HepG2 (cell line): ENCODE data around the gene WDR93. TPM values are rescaled to one million over a fixed set of nuclear protein-coding genes. Genes with fewer than 3 reads are reported as not detected.

Source experiments
- ATRX ChIP-seq: sonication (generic); formaldehyde crosslinking; IDR thresholded peaks from 2 replicates; pipeline ENCODE4 v1.4.0; 2020; ENCODE audit warnings: missing genetic modification reagents, borderline replicate concordance
- CC2D1A ChIP-seq: sonication (generic); formaldehyde crosslinking; IDR thresholded peaks from 2 replicates; pipeline ENCODE4 v1.8.1; 2023; ENCODE audit warnings: mild to moderate bottlenecking, missing genetic modification reagents
- CEBPB ChIP-seq: IDR thresholded peaks from 2 replicates; pipeline ENCODE4 v1.6.1; 2011; ENCODE audit warnings: low read depth, low read length, improper control_type of control experiment, borderline replicate concordance
- FOXA1 ChIP-seq, 2 experiments: fragments of 450-650 bp in 1 of 2; sonication (generic) in 1 of 2; formaldehyde crosslinking in 1 of 2; IDR thresholded peaks; 2 replicates each; pipeline versions ENCODE4 v1.4.0 to v1.6.1; 2016 to 2020; ENCODE audit warnings: missing genetic modification reagents in 1 of 2
- FOXJ3 ChIP-seq: sonication (generic); formaldehyde crosslinking; IDR thresholded peaks from 2 replicates; pipeline ENCODE4 v1.4.0; 2020; ENCODE audit warnings: missing genetic modification reagents, mild to moderate bottlenecking, borderline replicate concordance
- IKZF4 ChIP-seq: sonication (generic); formaldehyde crosslinking; IDR thresholded peaks from 2 replicates; pipeline ENCODE4 v1.5.1; 2020; ENCODE audit warnings: borderline replicate concordance, mild to moderate bottlenecking, low read depth, missing genetic modification reagents; ENCODE audit errors: not compliant biosample characterization
- REXO4 ChIP-seq: sonication (generic); formaldehyde crosslinking; IDR thresholded peaks from 2 replicates; pipeline ENCODE4 v1.8.0; 2022; ENCODE audit warnings: missing genetic modification reagents, mild to moderate bottlenecking, borderline replicate concordance
- SIN3A ChIP-seq: IDR thresholded peaks from 2 replicates; pipeline ENCODE4 v1.6.1; 2011; ENCODE audit warnings: low read depth, mild to moderate bottlenecking, control low read depth, low read length, borderline replicate concordance
- SP1 ChIP-seq, 2 experiments: fragments of 450-650 bp in 1 of 2; sonication (generic) in 1 of 2; formaldehyde crosslinking in 1 of 2; IDR thresholded peaks; 2 replicates each; pipeline versions ENCODE4 v1.4.0 to v1.6.1; 2016 to 2020; ENCODE audit warnings: missing genetic modification reagents in 1 of 2
- ZBTB20 ChIP-seq: sonication (generic); formaldehyde crosslinking; IDR thresholded peaks from 2 replicates; pipeline ENCODE4 v1.8.1; 2023; ENCODE audit warnings: missing genetic modification reagents, low read depth, mild to moderate bottlenecking, borderline replicate concordance
- ZNF367 ChIP-seq: sonication (generic); formaldehyde crosslinking; IDR thresholded peaks from 2 replicates; pipeline ENCODE4 v1.4.0; 2020; ENCODE audit warnings: missing genetic modification reagents, borderline replicate concordance
- ZNF563 ChIP-seq: sonication (generic); formaldehyde crosslinking; IDR thresholded peaks from 2 replicates; pipeline ENCODE4 v1.8.0; 2022; ENCODE audit warnings: mild to moderate bottlenecking, moderate library complexity, missing genetic modification reagents
- ZNF616 ChIP-seq: sonication (generic); formaldehyde crosslinking; IDR thresholded peaks from 2 replicates; pipeline ENCODE4 v1.5.0; 2020; ENCODE audit warnings: low read depth, mild to moderate bottlenecking, missing genetic modification reagents
- ZNF619 ChIP-seq: sonication (generic); formaldehyde crosslinking; IDR thresholded peaks from 2 replicates; pipeline ENCODE4 v1.4.0; 2020; ENCODE audit warnings: mild to moderate bottlenecking, missing genetic modification reagents
- ZNF766 ChIP-seq: sonication (generic); formaldehyde crosslinking; IDR thresholded peaks from 2 replicates; pipeline ENCODE4 v1.5.0; 2020; ENCODE audit warnings: missing genetic modification reagents, borderline replicate concordance
- ZNF816 ChIP-seq: sonication (generic); formaldehyde crosslinking; IDR thresholded peaks from 2 replicates; pipeline ENCODE4 v1.8.0; 2022; ENCODE audit warnings: missing genetic modification reagents, mild to moderate bottlenecking, borderline replicate concordance
- polyA plus RNA-seq, 8 experiments: library from polyadenylated mRNA; depleted of rRNA in 3 of 8; stranded (reverse) in 7 of 8; unstranded in 1 of 8; fragments of >200 nt; fragmentation: Illumina TruSeq in 4 of 8; extraction: Trizol in 4 of 8; gene quantifications; 2 replicates each; pipeline versions ENCODE4 v1.2.1 to v1.2.3, GENCODE V29; 2011 to 2016; ENCODE audit warnings: low read depth in 4 of 8, missing spikeins in 1 of 8, mixed read lengths in 1 of 8; ENCODE audit not compliant: insufficient read depth in 1 of 8
- total RNA-seq, 5 experiments: library from RNA; depleted of rRNA; stranded (reverse); fragments of >200 nt; fragmentation: Illumina TruSeq; extraction: Trizol; gene quantifications; 2 replicates each; pipeline ENCODE4 v1.2.3, GENCODE V29; 2016; ENCODE audit warnings: low read depth in 1 of 5
- TF ChIP-seq, protein P1 (sequence below): sonication (generic); formaldehyde crosslinking; IDR thresholded peaks from 2 replicates; pipeline ENCODE4 v1.5.1; 2020; ENCODE audit warnings: mild to moderate bottlenecking, missing genetic modification reagents, moderate library complexity
- TF ChIP-seq, protein P2 (sequence below): sonication (generic); formaldehyde crosslinking; IDR thresholded peaks from 2 replicates; pipeline ENCODE4 v1.4.0; 2020; ENCODE audit warnings: missing genetic modification reagents
- TF ChIP-seq, protein P3 (sequence below): sonication (generic); formaldehyde crosslinking; IDR thresholded peaks from 2 replicates; pipeline ENCODE4 v1.5.0; 2020; ENCODE audit warnings: missing genetic modification reagents

The WDR93 gene
- total and polyA plus RNA-seq, 2 of the 13 experiments (the other 11 are each of a cell fraction or from before 2014, with no cell fraction given) = 0.07 TPM; not detected in 1

DNA sequence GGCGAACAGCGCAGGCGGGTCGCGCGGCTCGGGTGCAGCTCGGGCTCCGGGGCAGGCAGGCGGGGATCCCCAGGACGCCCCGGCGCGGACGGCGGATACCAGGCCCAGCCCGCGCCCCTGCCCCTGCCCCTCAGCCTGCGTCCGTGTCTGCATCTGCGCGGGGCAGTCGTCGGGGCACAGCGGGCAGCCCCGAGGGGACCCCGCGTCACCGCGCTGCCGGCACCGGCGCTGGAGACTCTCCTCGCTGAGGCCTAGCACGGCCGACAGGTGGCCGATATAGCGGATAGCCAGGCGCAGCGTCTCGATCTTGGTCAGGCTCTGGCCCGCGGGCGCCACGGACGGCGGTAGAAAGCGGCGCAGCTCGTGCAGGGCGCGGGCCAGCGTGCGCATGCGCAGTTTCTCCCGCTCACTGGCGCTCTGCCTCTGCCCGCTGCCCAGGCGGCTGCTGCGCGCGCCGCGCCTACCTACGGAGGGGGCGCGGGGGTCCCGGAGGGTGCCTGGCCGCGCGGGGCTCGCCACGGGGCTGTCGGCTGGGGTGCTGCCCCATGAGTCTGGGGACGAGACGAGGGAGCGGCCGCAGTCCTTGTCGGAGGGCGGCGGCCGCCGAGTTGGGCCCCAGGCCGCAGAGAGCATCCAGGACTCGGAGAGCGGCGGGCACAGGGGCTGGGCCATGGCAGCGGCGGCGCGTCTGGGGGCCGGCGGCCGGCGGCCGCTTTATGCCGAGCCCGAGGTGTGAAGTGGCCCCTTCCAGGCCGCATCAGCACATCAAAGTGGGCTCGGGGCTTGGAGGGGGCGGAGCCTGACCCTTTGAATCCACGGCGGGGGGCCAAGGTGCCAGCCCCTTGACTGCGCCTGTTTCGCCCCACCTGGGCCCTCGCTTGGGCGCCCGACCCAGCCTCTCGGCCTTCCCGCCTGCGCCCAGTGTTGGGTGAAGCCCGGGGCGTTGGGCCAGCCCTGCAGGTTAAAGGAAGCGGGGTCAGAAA lies 60.2 kb downstream of the WDR93 start, which contains the start of gene MESP1 (continued):
- TF ChIP-seq CC2D1A (CRISPR knock-in tag) = no peak
- TF ChIP-seq CEBPB = no peak
- TF ChIP-seq ZNF619 (CRISPR knock-in tag) = peak; percentile 55; the same call in 1 of the 2 replicates
- no peak for TF ChIP-seq ZBTB20 (CRISPR knock-in tag)
- no peak for TF ChIP-seq ATRX (CRISPR knock-in tag)
- TF ChIP-seq FOXJ3 = no peak
- peak; percentile 68; the same call in 1 of the 2 replicates for TF ChIP-seq ZNF616 (CRISPR knock-in tag)
- peak; percentile 18 for TF ChIP-seq IKZF4 (CRISPR knock-in tag)
- TF ChIP-seq, protein P1, sequence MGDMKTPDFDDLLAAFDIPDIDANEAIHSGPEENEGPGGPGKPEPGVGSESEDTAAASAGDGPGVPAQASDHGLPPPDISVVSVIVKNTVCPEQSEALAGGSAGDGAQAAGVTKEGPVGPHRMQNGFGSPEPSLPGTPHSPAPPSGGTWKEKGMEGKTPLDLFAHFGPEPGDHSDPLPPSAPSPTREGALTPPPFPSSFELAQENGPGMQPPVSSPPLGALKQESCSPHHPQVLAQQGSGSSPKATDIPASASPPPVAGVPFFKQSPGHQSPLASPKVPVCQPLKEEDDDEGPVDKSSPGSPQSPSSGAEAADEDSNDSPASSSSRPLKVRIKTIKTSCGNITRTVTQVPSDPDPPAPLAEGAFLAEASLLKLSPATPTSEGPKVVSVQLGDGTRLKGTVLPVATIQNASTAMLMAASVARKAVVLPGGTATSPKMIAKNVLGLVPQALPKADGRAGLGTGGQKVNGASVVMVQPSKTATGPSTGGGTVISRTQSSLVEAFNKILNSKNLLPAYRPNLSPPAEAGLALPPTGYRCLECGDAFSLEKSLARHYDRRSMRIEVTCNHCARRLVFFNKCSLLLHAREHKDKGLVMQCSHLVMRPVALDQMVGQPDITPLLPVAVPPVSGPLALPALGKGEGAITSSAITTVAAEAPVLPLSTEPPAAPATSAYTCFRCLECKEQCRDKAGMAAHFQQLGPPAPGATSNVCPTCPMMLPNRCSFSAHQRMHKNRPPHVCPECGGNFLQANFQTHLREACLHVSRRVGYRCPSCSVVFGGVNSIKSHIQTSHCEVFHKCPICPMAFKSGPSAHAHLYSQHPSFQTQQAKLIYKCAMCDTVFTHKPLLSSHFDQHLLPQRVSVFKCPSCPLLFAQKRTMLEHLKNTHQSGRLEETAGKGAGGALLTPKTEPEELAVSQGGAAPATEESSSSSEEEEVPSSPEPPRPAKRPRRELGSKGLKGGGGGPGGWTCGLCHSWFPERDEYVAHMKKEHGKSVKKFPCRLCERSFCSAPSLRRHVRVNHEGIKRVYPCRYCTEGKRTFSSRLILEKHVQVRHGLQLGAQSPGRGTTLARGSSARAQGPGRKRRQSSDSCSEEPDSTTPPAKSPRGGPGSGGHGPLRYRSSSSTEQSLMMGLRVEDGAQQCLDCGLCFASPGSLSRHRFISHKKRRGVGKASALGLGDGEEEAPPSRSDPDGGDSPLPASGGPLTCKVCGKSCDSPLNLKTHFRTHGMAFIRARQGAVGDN (CRISPR knock-in tag) = peak; percentile 98
- peak; percentile 95 for TF ChIP-seq ZNF563 (CRISPR knock-in tag)
- TF ChIP-seq FOXA1 (IDR thresholded peaks at IDR 0.05) = no peak
- no peak for TF ChIP-seq FOXA1 (CRISPR knock-in tag; IDR thresholded peaks at IDR 0.05)
- TF ChIP-seq REXO4 = no peak
- TF ChIP-seq, protein P2, sequence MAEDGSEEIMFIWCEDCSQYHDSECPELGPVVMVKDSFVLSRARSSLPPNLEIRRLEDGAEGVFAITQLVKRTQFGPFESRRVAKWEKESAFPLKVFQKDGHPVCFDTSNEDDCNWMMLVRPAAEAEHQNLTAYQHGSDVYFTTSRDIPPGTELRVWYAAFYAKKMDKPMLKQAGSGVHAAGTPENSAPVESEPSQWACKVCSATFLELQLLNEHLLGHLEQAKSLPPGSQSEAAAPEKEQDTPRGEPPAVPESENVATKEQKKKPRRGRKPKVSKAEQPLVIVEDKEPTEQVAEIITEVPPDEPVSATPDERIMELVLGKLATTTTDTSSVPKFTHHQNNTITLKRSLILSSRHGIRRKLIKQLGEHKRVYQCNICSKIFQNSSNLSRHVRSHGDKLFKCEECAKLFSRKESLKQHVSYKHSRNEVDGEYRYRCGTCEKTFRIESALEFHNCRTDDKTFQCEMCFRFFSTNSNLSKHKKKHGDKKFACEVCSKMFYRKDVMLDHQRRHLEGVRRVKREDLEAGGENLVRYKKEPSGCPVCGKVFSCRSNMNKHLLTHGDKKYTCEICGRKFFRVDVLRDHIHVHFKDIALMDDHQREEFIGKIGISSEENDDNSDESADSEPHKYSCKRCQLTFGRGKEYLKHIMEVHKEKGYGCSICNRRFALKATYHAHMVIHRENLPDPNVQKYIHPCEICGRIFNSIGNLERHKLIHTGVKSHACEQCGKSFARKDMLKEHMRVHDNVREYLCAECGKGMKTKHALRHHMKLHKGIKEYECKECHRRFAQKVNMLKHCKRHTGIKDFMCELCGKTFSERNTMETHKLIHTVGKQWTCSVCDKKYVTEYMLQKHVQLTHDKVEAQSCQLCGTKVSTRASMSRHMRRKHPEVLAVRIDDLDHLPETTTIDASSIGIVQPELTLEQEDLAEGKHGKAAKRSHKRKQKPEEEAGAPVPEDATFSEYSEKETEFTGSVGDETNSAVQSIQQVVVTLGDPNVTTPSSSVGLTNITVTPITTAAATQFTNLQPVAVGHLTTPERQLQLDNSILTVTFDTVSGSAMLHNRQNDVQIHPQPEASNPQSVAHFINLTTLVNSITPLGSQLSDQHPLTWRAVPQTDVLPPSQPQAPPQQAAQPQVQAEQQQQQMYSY = no peak; the same call in 1 of the 2 replicates
- TF ChIP-seq, protein P3, sequence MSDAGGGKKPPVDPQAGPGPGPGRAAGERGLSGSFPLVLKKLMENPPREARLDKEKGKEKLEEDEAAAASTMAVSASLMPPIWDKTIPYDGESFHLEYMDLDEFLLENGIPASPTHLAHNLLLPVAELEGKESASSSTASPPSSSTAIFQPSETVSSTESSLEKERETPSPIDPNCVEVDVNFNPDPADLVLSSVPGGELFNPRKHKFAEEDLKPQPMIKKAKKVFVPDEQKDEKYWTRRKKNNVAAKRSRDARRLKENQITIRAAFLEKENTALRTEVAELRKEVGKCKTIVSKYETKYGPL = no peak
- TF ChIP-seq SP1 (IDR thresholded peaks at IDR 0.05) = no peak
- no peak; the same call in 1 of the 2 replicates for TF ChIP-seq SP1 (CRISPR knock-in tag; IDR thresholded peaks at IDR 0.05)
- TF ChIP-seq ZNF816 (CRISPR knock-in tag) = no peak
- peak; percentile 90 for TF ChIP-seq ZNF766 (CRISPR knock-in tag)
- no peak for TF ChIP-seq ZNF367 (CRISPR knock-in tag)
- no peak for TF ChIP-seq SIN3A
